ENCODE results near the gene NGLY1. TPM values are rescaled to one million over a fixed set of nuclear protein-coding genes. Genes with fewer than 3 reads are reported as not detected.

The NGLY1 gene
- total and polyA plus RNA-seq, 7 donors, result 17.9 to 28.8 (median 25.8) TPM

DNA sequence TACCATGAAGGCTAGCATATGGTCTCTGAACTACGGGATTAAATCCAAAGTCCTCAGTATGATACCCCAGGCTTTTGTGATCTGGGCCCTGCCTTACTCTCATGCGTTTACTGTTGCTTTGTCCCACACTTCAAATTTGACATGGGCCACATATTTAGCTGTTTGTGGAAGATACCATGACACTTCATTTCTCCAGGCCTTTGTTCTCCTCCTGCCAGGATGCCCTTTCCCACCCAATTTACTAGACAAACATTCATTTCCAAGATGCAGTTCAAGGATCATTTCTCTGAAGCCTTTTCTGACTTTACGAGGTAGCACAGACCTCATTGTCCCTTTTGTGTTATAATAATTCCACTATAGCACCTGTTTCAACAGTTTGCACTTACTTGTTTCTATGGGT is 4.4 kb upstream of the NGLY1 start:
- Histone ChIP-seq H3K36me3 (no peaks in the 10 kb centered on the region), H3K4me1 (peaks cover 0 to 36% (median 15%) of the 10 kb centered on the region in 4 donors), H3K4me3 (no peak overlapping the region), H3K27me3 (no peaks in the 10 kb centered on the region), H3K27ac (no peak overlapping the region), H3K9me3 (no peaks in the 10 kb centered on the region)
- 22 to 65% methylated on average over 3 of the region's 3 CpGs for WGBS, 2 donors
- DNase-seq, result no peak
- TF ChIP-seq POLR2AphosphoS5 (IDR thresholded peaks at IDR 0.05) (no peak), POLR2A (IDR thresholded peaks at IDR 0.05) (no peak), EP300 (IDR thresholded peaks at IDR 0.05) (no peak)
- TF ChIP-seq, protein P1, sequence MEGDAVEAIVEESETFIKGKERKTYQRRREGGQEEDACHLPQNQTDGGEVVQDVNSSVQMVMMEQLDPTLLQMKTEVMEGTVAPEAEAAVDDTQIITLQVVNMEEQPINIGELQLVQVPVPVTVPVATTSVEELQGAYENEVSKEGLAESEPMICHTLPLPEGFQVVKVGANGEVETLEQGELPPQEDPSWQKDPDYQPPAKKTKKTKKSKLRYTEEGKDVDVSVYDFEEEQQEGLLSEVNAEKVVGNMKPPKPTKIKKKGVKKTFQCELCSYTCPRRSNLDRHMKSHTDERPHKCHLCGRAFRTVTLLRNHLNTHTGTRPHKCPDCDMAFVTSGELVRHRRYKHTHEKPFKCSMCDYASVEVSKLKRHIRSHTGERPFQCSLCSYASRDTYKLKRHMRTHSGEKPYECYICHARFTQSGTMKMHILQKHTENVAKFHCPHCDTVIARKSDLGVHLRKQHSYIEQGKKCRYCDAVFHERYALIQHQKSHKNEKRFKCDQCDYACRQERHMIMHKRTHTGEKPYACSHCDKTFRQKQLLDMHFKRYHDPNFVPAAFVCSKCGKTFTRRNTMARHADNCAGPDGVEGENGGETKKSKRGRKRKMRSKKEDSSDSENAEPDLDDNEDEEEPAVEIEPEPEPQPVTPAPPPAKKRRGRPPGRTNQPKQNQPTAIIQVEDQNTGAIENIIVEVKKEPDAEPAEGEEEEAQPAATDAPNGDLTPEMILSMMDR (IDR thresholded peaks at IDR 0.05), result no peak
- intact Hi-C loops (cut with DNase I), result loop anchor here (5.0 kb wide), 1 partner anchor 360 kb away; the partner anchor contains the start of gene RARB

GRCh38 chr3:25785826-25786225 is 2.6 kb upstream of the NGLY1 start:
- Histone ChIP-seq H3K27me3 (no peaks in the 10 kb centered on the region), H3K4me3 (no peak overlapping the region), H3K9me3 (no peaks in the 10 kb centered on the region), H3K4me1 (peaks cover 0 to 34% (median 27%) of the 10 kb centered on the region in 4 donors), H3K36me3 (no peaks in the 10 kb centered on the region), H3K27ac (no peak overlapping the region)
- TF ChIP-seq POLR2AphosphoS5 (IDR thresholded peaks at IDR 0.05), result no peak
- TF ChIP-seq POLR2A (IDR thresholded peaks at IDR 0.05), result no peak
- TF ChIP-seq, protein P1 (IDR thresholded peaks at IDR 0.05), result no peak
- no peak for TF ChIP-seq EP300 (IDR thresholded peaks at IDR 0.05)
- DNase-seq, result no peak
- intact Hi-C loops (cut with DNase I), result loop anchor here (5.0 kb wide), 1 partner anchor 359 kb away; the partner anchor contains the start of gene RARB
- WGBS, 2 donors, result 80 to 90% methylated on average over 3 of the region's 3 CpGs

DNA sequence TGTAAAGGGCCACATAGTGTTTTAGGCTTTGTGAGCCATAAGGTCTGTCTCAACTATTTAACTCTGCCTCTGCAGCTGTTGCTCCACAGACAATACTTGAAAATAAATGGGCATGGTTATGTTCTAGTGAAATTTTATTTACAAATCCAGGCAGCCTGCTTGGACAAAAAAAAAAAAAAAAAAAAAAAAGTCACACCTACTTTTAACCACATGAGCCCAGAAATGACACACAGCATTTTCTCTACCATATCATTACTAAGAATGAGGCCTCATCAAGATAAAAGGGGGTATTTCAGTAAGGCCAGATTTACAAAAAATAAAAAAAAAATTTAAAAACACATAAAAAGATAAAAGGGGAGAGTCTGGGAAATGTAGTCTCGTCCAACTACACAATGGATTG is 1.7 kb upstream of the NGLY1 start:
- 92 to 93% methylated on average over 1 of the region's 1 CpG for WGBS, 2 donors

GRCh38 chr3:25783661-25784512 is 644 bp upstream of the NGLY1 start:
- intact Hi-C loops (cut with DNase I), result loop anchor here (2.0 to 5.0 kb wide), 2 partner anchors 121 to 137 kb away; no protein-coding TSS in a partner anchor
- TF ChIP-seq POLR2A (IDR thresholded peaks at IDR 0.05) (no peak), POLR2AphosphoS5 (IDR thresholded peaks at IDR 0.05) (peak in 1 of 4 donors; percentile 19), EP300 (IDR thresholded peaks at IDR 0.05) (no peak)
- TF ChIP-seq, protein P1 (IDR thresholded peaks at IDR 0.05), result no peak

More for the DNA sequence above, 1.7 kb upstream of the NGLY1 start:
- no peak overlapping the region for H3K27ac ChIP-seq
- no peaks in the 10 kb centered on the region for H3K9me3 ChIP-seq
- H3K27me3 ChIP-seq, result no peaks in the 10 kb centered on the region
- peaks cover 0 to 38% (median 22%) of the 10 kb centered on the region in 4 donors for H3K4me1 ChIP-seq
- no peak for DNase-seq
- intact Hi-C loops (cut with DNase I), result loop anchor here (5.0 kb wide), 2 partner anchors 138 to 358 kb away; partner anchors contain the start of gene RARB
- no peak overlapping the region for H3K4me3 ChIP-seq
- no peak for TF ChIP-seq EP300 (IDR thresholded peaks at IDR 0.05)
- H3K36me3 ChIP-seq, result no peaks in the 10 kb centered on the region

GRCh38 chr3:25782636-25782937 is 656 bp downstream of the NGLY1 start:
- peaks cover 0 to 29% (median 17%) of the 10 kb centered on the region in 4 donors for H3K4me1 ChIP-seq
- WGBS, 2 donors, result 0% methylated on average over 14 of the region's 14 CpGs
- TF ChIP-seq EP300 (IDR thresholded peaks at IDR 0.05) (no peak), POLR2A (IDR thresholded peaks at IDR 0.05) (no peak), POLR2AphosphoS5 (IDR thresholded peaks at IDR 0.05) (no peak)
- TF ChIP-seq, protein P1 (IDR thresholded peaks at IDR 0.05), result no peak
- peak overlapping the region; percentile 75 to 99 (median 95) for H3K4me3 ChIP-seq
- peaks cover 0 to 7% (median under 1%) of the 10 kb centered on the region in 4 donors for H3K36me3 ChIP-seq
- H3K27me3 ChIP-seq, result no peaks in the 10 kb centered on the region
- H3K27ac ChIP-seq, result peak overlapping the region; percentile 86 to 91 (median 91)
- DNase-seq, result no peak
- intact Hi-C loops (cut with DNase I), result loop anchor here (2.0 to 5.0 kb wide), 2 partner anchors 120 to 135 kb away; no protein-coding TSS in a partner anchor
- H3K9me3 ChIP-seq, result no peaks in the 10 kb centered on the region

More at GRCh38 chr3:25783661-25784512, 644 bp upstream of the NGLY1 start:
- H3K36me3 ChIP-seq, result no peaks in the 10 kb centered on the region
- peak overlapping the region; percentile 75 to 99 (median 95) for H3K4me3 ChIP-seq
- no peaks in the 10 kb centered on the region for H3K27me3 ChIP-seq
- H3K9me3 ChIP-seq, result no peaks in the 10 kb centered on the region
- H3K4me1 ChIP-seq, result peaks cover 0 to 35% (median 19%) of the 10 kb centered on the region in 4 donors
- H3K27ac ChIP-seq, result peak overlapping the region; percentile 86 to 91 (median 91)
- peak; percentile 76 for DNase-seq
- WGBS, 2 donors, result 13 to 19% methylated on average over 34 of the region's 34 CpGs

All from sigmoid colon (tissue), 7 donors.